HCT116 (cell line): ENCODE measurements around the gene CAVIN1. TPM values are rescaled to one million over a fixed set of nuclear protein-coding genes. Genes with fewer than 3 reads are reported as not detected.

Source experiments
- ATAC-seq: fragments of 200-7000 bp; cut with Tn5 transposase; 2 replicates; pipeline ENCODE4 v1.9.1; 2020; ENCODE audit warnings: mild to moderate bottlenecking, moderate library complexity
- BruUV-seq: library from RNA; stranded (reverse); fragments of 400-500 nt; replicated peaks from 2 replicates; lab custom pipeline; 2021; lab: Mats Ljungman, UMichigan
- CTCF ChIA-PET: fragments of 300-600 bp; sonication (Branson Sonifier 250); formaldehyde crosslinking; loops from one replicate; lab custom pipeline; 2021; ENCODE audit warnings: antibody characterized with exemption; lab: Charles Lee
- POLR2A ChIA-PET: fragments of 300-600, 350-600 bp; sonication (Branson Sonifier 250); formaldehyde crosslinking; loops from one replicate; lab custom pipeline; 2021; ENCODE audit warnings: antibody characterized with exemption; lab: Charles Lee
- RAD21 ChIA-PET, 2 experiments: fragments of 300-600 bp; sonication (Branson Sonifier 250); formaldehyde crosslinking; loops; one replicate each; lab custom pipeline; 2023; ENCODE audit warnings: low total read pairs in 2 of 2; ENCODE audit not compliant: uncharacterized antibody in 2 of 2, unreplicated experiment in 2 of 2, low non-redundant PET in 1 of 2; lab: Charles Lee
- DNase-seq: peaks from one replicate; pipeline ENCODE4 v3.0.0-alpha.2; 2010; ENCODE audit warnings: low read depth, low spot score
- H2AFZ ChIP-seq: fragments of 200-600 bp; shearing (Covaris generic), sonication (generic); 2 replicates; pipeline ENCODE4 v1.6.1; 2017; ENCODE audit warnings: low read depth, mixed run types, mixed read lengths, antibody characterized with exemption, low read length; ENCODE audit not compliant: poor library complexity, severe bottlenecking
- H3K27ac ChIP-seq: 2 replicates; pipeline ENCODE4 v1.5.1; 2012; ENCODE audit warnings: low read depth, low read length
- H3K27me3 ChIP-seq: fragments of 200-600 bp; sonication (generic); 2 replicates; pipeline ENCODE4 v1.6.1; 2016; ENCODE audit warnings: mixed run types, low read length, mixed read lengths; ENCODE audit not compliant: insufficient read depth
- H3K36me3 ChIP-seq, 2 experiments: fragments of 200-500 bp in 1 of 2; fragments of 200-600 bp in 1 of 2; sonication (Bioruptor generic) in 1 of 2; sonication (generic) in 1 of 2; 2 replicates each; pipeline versions ENCODE4 v1.5.1 to v1.6.1; 2014 to 2016; ENCODE audit warnings: low read length in 2 of 2, inconsistent platforms in 1 of 2, mixed read lengths in 1 of 2, mixed run types in 1 of 2; ENCODE audit not compliant: insufficient read depth in 2 of 2, control insufficient read depth in 1 of 2
- H3K4me1 ChIP-seq, 2 experiments: fragments of 200-600 bp in 1 of 2; sonication (generic) in 1 of 2; 2 replicates each; pipeline versions ENCODE4 v1.5.1 to v1.6.1; 2012 to 2017; ENCODE audit warnings: low read length in 2 of 2, inconsistent platforms in 1 of 2, mild to moderate bottlenecking in 1 of 2, mixed read lengths in 1 of 2, mixed run types in 1 of 2, moderate library complexity in 1 of 2; ENCODE audit not compliant: insufficient read depth in 2 of 2, control insufficient read depth in 1 of 2
- H3K4me2 ChIP-seq: fragments of 200-600 bp; sonication (generic); 2 replicates; pipeline ENCODE4 v1.6.1; 2017; ENCODE audit warnings: mixed run types, low read length, mixed read lengths
- H3K4me3 ChIP-seq, 2 experiments: fragments of 200-600 bp in 1 of 2; sonication (generic) in 1 of 2; replicated peaks in 1 of 2; 2 replicates each; pipeline ENCODE4 v1.5.1; 2011 to 2016; ENCODE audit warnings: low read length in 2 of 2, control low read depth in 1 of 2, low read depth in 1 of 2, mild to moderate bottlenecking in 1 of 2, mixed read lengths in 1 of 2, mixed run types in 1 of 2
- H3K79me2 ChIP-seq: fragments of 200-600 bp; sonication (generic); 2 replicates; pipeline ENCODE4 v1.6.1; 2017; ENCODE audit warnings: mild to moderate bottlenecking, mixed run types, low read length, moderate library complexity, mixed read lengths; ENCODE audit not compliant: insufficient read depth
- H3K9ac ChIP-seq: fragments of 200-600 bp; sonication (generic); 2 replicates; pipeline ENCODE4 v1.6.1; 2016; ENCODE audit warnings: low read length, mixed read lengths
- H3K9me2 ChIP-seq: fragments of 200-600 bp; sonication (generic), shearing (Covaris generic); 2 replicates; pipeline ENCODE4 v1.6.1; 2017; ENCODE audit warnings: mixed run types, mild to moderate bottlenecking, moderate library complexity; ENCODE audit not compliant: insufficient read depth
- H3K9me3 ChIP-seq, 2 experiments: fragments of 200-500 bp in 1 of 2; fragments of 200-600 bp in 1 of 2; sonication (Bioruptor generic) in 1 of 2; sonication (generic) in 1 of 2; 2 replicates each; pipeline ENCODE4 v1.6.1; 2014 to 2017; ENCODE audit warnings: low read length in 2 of 2, mixed read lengths in 2 of 2, inconsistent platforms in 1 of 2, low read depth in 1 of 2, mild to moderate bottlenecking in 1 of 2, mixed run types in 1 of 2, moderate library complexity in 1 of 2; ENCODE audit not compliant: control insufficient read depth in 1 of 2, insufficient read depth in 1 of 2
- H4K20me1 ChIP-seq: fragments of 200-600 bp; sonication (generic), shearing (Covaris generic); 2 replicates; pipeline ENCODE4 v1.6.1; 2017; ENCODE audit warnings: mixed run types, mild to moderate bottlenecking, moderate library complexity; ENCODE audit not compliant: insufficient read depth
- ATF3 ChIP-seq: IDR thresholded peaks from 2 replicates; pipeline ENCODE4 v1.6.1; 2012
- CBX3 ChIP-seq: IDR thresholded peaks from 2 replicates; pipeline ENCODE4 v1.6.1; 2012; ENCODE audit warnings: low read depth
- CTCF ChIP-seq, 3 experiments: fragments of 200-600 bp in 1 of 3; sonication (generic) in 1 of 3; IDR thresholded peaks in 2 of 3; conservative IDR thresholded peaks in 1 of 3; 2 replicates each; pipeline ENCODE4 v1.5.1; 2012 to 2017; ENCODE audit warnings: low read depth in 2 of 3, low read length in 2 of 3, antibody characterized with exemption in 1 of 3, borderline replicate concordance in 1 of 3, control low read depth in 1 of 3, mild to moderate bottlenecking in 1 of 3, mixed read lengths in 1 of 3, mixed run types in 1 of 3, moderate library complexity in 1 of 3; ENCODE audit not compliant: insufficient read depth in 1 of 3
- ELF1 ChIP-seq: IDR thresholded peaks from 2 replicates; pipeline ENCODE4 v1.6.1; 2012; ENCODE audit warnings: low read depth, borderline replicate concordance
- EZH2 ChIP-seq: fragments of 200-600 bp; sonication (generic); IDR thresholded peaks from 2 replicates; pipeline ENCODE4 v1.6.1; 2017; ENCODE audit warnings: antibody characterized with exemption, mixed run types
- EZH2phosphoT487 ChIP-seq: fragments of 200-600 bp; IDR thresholded peaks from 2 replicates; pipeline ENCODE4 v1.6.1; 2018; ENCODE audit warnings: antibody characterized with exemption, borderline replicate concordance
- FOSL1 ChIP-seq: IDR thresholded peaks from 2 replicates; pipeline ENCODE4 v1.6.1; 2012; ENCODE audit warnings: low read depth
- JUND ChIP-seq: IDR thresholded peaks from 2 replicates; pipeline ENCODE4 v1.6.1; 2012
- MAX ChIP-seq: IDR thresholded peaks from 2 replicates; pipeline ENCODE4 v1.6.1; 2012
- POLR2A ChIP-seq: IDR thresholded peaks from 2 replicates; pipeline ENCODE4 v1.7.0; 2011; ENCODE audit warnings: borderline replicate concordance; ENCODE audit not compliant: insufficient read depth, insufficient read length; ENCODE audit errors: extremely low read depth
- POLR2AphosphoS5 ChIP-seq: IDR thresholded peaks from 2 replicates; pipeline ENCODE4 v1.6.1; 2011; ENCODE audit warnings: mild to moderate bottlenecking, low read depth, low read length, moderate library complexity
- RAD21 ChIP-seq: IDR thresholded peaks from 2 replicates; pipeline ENCODE4 v1.6.1; 2012; ENCODE audit warnings: low read depth, mild to moderate bottlenecking
- SP1 ChIP-seq: IDR thresholded peaks from 2 replicates; pipeline ENCODE4 v1.6.1; 2012; ENCODE audit warnings: low read depth
- SRF ChIP-seq: IDR thresholded peaks from 2 replicates; pipeline ENCODE4 v1.6.1; 2012; ENCODE audit warnings: low read depth
- TCF7L2 ChIP-seq: IDR thresholded peaks from 2 replicates; pipeline ENCODE4 v1.7.0; 2011; ENCODE audit warnings: borderline replicate concordance, inconsistent platforms; ENCODE audit not compliant: insufficient read depth, insufficient read length; ENCODE audit errors: extremely low read depth
- ZFX ChIP-seq: fragments of 450-650 bp; IDR thresholded peaks from 2 replicates; pipeline ENCODE4 v1.6.1; 2017
- ZNF274 ChIP-seq: fragments of 200-500 bp; sonication (Bioruptor generic); IDR thresholded peaks from 2 replicates; pipeline ENCODE4 v1.6.1; 2014; ENCODE audit warnings: mild to moderate bottlenecking, low read depth, low read length, inconsistent platforms
- intact Hi-C: fragments of 100-400 bp; cut with micrococcal nuclease; formaldehyde crosslinking; loops from 2 replicates; pipeline ENCODE4 v1.10.0; 2022
- total RNA-seq: library from RNA; stranded (reverse); gene quantifications from one replicate; pipeline ENCODE4 v1.2.1, GENCODE V29; 2021; ENCODE audit not compliant: unreplicated experiment

CAVIN1 gene
- total RNA-seq, 1 experiment from 2014 or later, result 79.7 TPM

- Histone ChIP-seq H3K36me3 (no peaks in the 10 kb centered on the region), H4K20me1 (no peaks in the 10 kb centered on the region), H3K27me3 (no peaks in the 10 kb centered on the region), H3K9ac (peak overlapping the region; percentile 32), H3K79me2 (no peaks in the 10 kb centered on the region), H3K9me2 (no peaks in the 10 kb centered on the region), H3K9me3 (no peaks in the 10 kb centered on the region), H2AFZ (peak overlapping the region; percentile 88), H3K4me3 (peak overlapping the region in 1 of 2 experiments; percentile 18; a peak in 1 of 4 replicates), H3K4me1 (peaks cover 26 to 60% of the 10 kb centered on the region in 2 experiments), H3K4me2 (peak overlapping the region; percentile 44), H3K27ac (peak overlapping the region; percentile 61)
- peak; percentile 61 for TF ChIP-seq SP1
- TF ChIP-seq CBX3, result 0 out of 2 replicates have a peak, but pooled peaks have one; percentile 41
- TF ChIP-seq ATF3, result no peak
- no peak for TF ChIP-seq POLR2A
- peak; percentile 82 for TF ChIP-seq FOSL1
- TF ChIP-seq POLR2AphosphoS5, result peak; percentile 23; the same call in 1 of the 2 replicates
- no peak for TF ChIP-seq ZFX
- TF ChIP-seq EZH2phosphoT487, result no peak
- TF ChIP-seq EZH2, result no peak
- TF ChIP-seq TCF7L2, result no peak
- TF ChIP-seq RAD21, result peak; percentile 67
- TF ChIP-seq MAX, result peak; percentile 45; the same call in 1 of the 2 replicates
- no peak for TF ChIP-seq ZNF274
- TF ChIP-seq CTCF (IDR thresholded peaks at IDR 0.05 in 2 of 3, conservative IDR thresholded peaks at IDR 0.05 in 1 of 3; ENCODE audit: borderline replicate concordance in 1 of 3, insufficient read depth in 1 of 3, low read depth in 2 of 3, low read length in 2 of 3), result peak; percentile 69 to 78 (median 77); a peak in 5 of 6 replicates
- peak; percentile 53; the same call in 1 of the 2 replicates for TF ChIP-seq SRF
- TF ChIP-seq ELF1, result no peak
- TF ChIP-seq JUND, result peak; percentile 72
- DNase-seq, result peak; percentile 88
- POLR2A ChIA-PET, result interaction anchor here (1.0 kb wide), 2 partner anchors 8 to 40 kb away, joined by 3 read pairs; partner anchors contain the start of gene STAT3
- RAD21 ChIA-PET, result interaction anchor here in 1 of 2 experiments (1.3 kb wide), 1 partner anchor 99 kb away, joined by 5 read pairs; no protein-coding TSS in a partner anchor
- intact Hi-C loops, result loop anchor here (1.0 to 2.0 kb wide), 2 partner anchors 30 to 88 kb away; partner anchors contain the start of gene ATP6V0A1
- no TSS peak for BruUV-seq
- CTCF ChIA-PET, result interaction anchor here (0.7 to 3.2 kb wide), 8 partner anchors 9 to 99 kb away, joined by 3 to 15 read pairs (median 4); no protein-coding TSS in a partner anchor
- ATAC-seq, result peak; percentile 86
Measured at GRCh38 chr17:42428141-42428944, 5.3 kb upstream of the CAVIN1 start.
